ENCODE data around the gene METTL4. TPM values are rescaled to one million over a fixed set of nuclear protein-coding genes. Genes with fewer than 3 reads are reported as not detected.
"Not testable (repeated sequence)": the region's sequence is repeated elsewhere in the genome, so short reads cannot be mapped to it uniquely, and the experiment has no call there.

METTL4 gene
- total RNA-seq, 5 donors from 2014 or later (not counting 1 experiment from before 2014, with no cell fraction given): 15.1 to 27.7 (median 21.4) TPM

DNA sequence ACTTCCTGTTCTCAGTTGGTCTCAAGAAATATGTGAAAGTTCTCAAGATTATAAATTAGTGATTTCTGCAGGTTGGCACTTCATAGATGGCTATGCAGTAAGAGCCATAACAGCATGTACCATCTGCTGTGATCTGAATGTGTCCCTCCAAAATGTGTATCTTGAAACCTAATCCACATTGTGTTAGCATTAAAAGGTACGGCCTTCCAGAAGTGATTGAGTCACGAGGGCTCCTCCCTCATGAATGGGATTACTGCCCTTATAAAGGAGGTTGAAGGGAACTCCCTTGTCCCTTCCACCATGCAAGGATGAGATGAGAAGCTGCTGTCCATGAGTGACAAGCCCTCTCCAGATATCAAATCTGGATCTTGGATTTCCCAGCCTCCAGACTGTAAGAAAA, 45.0 kb downstream of the METTL4 start:
- H3K4me1 ChIP-seq (ENCODE audit: control insufficient read depth in 1 of 2, extremely low read depth in 1 of 2, insufficient read depth in 2 of 2, low read length in 2 of 2): no peaks in the 10 kb centered on the region
- DNase-seq: no peak
- Mint-ChIP-seq H3K9me3 (no peaks in the 10 kb centered on the region), H3K27ac (no peak overlapping the region), H3K27me3 (no peaks in the 10 kb centered on the region), H3K4me1 (peaks cover 0 to 7% (median 4%) of the 10 kb centered on the region in 3 donors), H3K4me3 (no peak overlapping the region), H3K36me3 (peaks cover 19% of the 10 kb centered on the region)
- CTCF ChIA-PET: interaction anchor here in 1 of 2 donors (1.0 kb wide), 1 partner anchor 603 kb away, joined by 3 read pairs; no protein-coding TSS in a partner anchor
- POLR2A ChIA-PET: interaction anchor here in 1 of 2 donors (0.6 kb wide), 1 partner anchor 12 kb away, joined by 4 read pairs; no protein-coding TSS in a partner anchor
- WGBS (ENCODE audit: insufficient coverage): no CpG with 5 or more reads among the region's 2 CpGs
- ATAC-seq (replicated peaks in 1 of 4): no peak
- no peak overlapping the region for H3K27ac ChIP-seq (ENCODE audit: low read length)
- H3K9me3 ChIP-seq: no peaks in the 10 kb centered on the region
- H3K36me3 ChIP-seq (ENCODE audit: control insufficient read depth in 2 of 2, extremely low read depth in 1 of 2, insufficient read depth in 1 of 2, low read length in 1 of 2): no peaks in the 10 kb centered on the region
- no peaks in the 10 kb centered on the region for H3K27me3 ChIP-seq (replicated peaks in 1 of 2; ENCODE audit: control insufficient read depth in 2 of 2, extremely low read depth in 1 of 2, insufficient read depth in 2 of 2, low read length in 1 of 2)
- no peak overlapping the region for H3K4me3 ChIP-seq (ENCODE audit: control insufficient read depth in 1 of 2, extremely low read depth in 1 of 2, low read length in 1 of 2)

DNA sequence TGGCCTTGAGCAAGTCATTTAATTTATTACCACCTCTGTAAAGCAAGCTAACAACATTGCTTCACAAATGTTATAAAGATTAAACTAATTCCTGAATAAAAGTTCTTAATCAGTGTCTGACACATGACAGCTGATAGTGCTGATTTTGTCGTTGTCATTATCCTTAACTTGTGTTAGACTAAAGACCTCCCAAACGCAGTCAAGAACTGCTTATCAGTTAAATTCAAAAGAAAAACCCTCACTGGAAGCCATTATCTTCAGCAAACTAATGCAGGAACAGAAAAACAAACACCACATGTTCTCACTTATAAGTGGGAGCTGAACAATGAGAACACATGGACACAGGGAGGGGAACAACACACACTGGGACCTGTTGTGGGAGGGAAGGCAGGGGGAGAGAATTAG, 46.5 kb downstream of the METTL4 start:
- H3K27me3 Mint-ChIP-seq; H3K4me3 Mint-ChIP-seq; H3K9me3 Mint-ChIP-seq; H3K4me1 ChIP-seq (ENCODE audit: control insufficient read depth in 1 of 2, extremely low read depth in 1 of 2, insufficient read depth in 2 of 2, low read length in 2 of 2); H3K27ac ChIP-seq (ENCODE audit: low read length); H3K4me1 Mint-ChIP-seq; H3K27ac Mint-ChIP-seq; H3K36me3 ChIP-seq (ENCODE audit: control insufficient read depth in 2 of 2, extremely low read depth in 1 of 2, insufficient read depth in 1 of 2, low read length in 1 of 2); H3K27me3 ChIP-seq (replicated peaks in 1 of 2; ENCODE audit: control insufficient read depth in 2 of 2, extremely low read depth in 1 of 2, insufficient read depth in 2 of 2, low read length in 1 of 2); DNase-seq; ATAC-seq (replicated peaks in 1 of 4); H3K9me3 ChIP-seq; H3K4me3 ChIP-seq (ENCODE audit: control insufficient read depth in 1 of 2, extremely low read depth in 1 of 2, low read length in 1 of 2): not testable (repeated sequence)
- WGBS (ENCODE audit: insufficient coverage): no CpG with 5 or more reads among the region's 2 CpGs
- H3K36me3 Mint-ChIP-seq: peaks cover 17% of the 10 kb centered on the region
- CTCF ChIA-PET: interaction anchor here in 1 of 2 donors (0.7 kb wide), 1 partner anchor 139 kb away, joined by 3 read pairs; no protein-coding TSS in a partner anchor
- POLR2A ChIA-PET: interaction anchor here in 1 of 2 donors (0.5 kb wide), 1 partner anchor 757 kb away, joined by 4 read pairs; no protein-coding TSS in a partner anchor

DNA sequence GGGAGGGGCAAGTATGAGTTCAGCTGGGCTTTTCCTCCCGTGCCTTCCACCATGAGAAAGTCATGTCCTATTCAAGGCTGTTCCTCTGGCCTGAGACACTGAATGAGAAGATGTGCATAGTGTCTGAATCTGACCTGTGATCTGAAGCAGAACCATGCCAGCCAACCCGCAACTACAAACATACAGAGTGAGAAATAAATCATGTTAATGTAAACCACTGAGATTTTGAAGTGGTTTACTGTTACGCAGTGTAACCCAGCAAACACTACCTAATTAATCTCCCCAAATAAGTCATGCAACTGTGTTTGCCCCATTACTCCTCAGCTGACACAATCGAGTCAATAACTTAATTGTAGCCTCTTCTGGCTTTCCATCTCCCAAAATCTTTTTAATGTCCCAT, 49.2 kb downstream of the METTL4 start:
- ChIA-PET CTCF (no interaction called here), POLR2A (no interaction called here)
- H3K4me3 Mint-ChIP-seq: no peak overlapping the region
- Histone ChIP-seq H3K27ac (ENCODE audit: low read length) (no peak overlapping the region), H3K9me3 (no peaks in the 10 kb centered on the region), H3K27me3 (replicated peaks in 1 of 2; ENCODE audit: control insufficient read depth in 2 of 2, extremely low read depth in 1 of 2, insufficient read depth in 2 of 2, low read length in 1 of 2) (no peaks in the 10 kb centered on the region), H3K4me1 (ENCODE audit: control insufficient read depth in 1 of 2, extremely low read depth in 1 of 2, insufficient read depth in 2 of 2, low read length in 2 of 2) (no peaks in the 10 kb centered on the region), H3K4me3 (ENCODE audit: control insufficient read depth in 1 of 2, extremely low read depth in 1 of 2, low read length in 1 of 2) (no peak overlapping the region), H3K36me3 (ENCODE audit: control insufficient read depth in 2 of 2, extremely low read depth in 1 of 2, insufficient read depth in 1 of 2, low read length in 1 of 2) (no peaks in the 10 kb centered on the region)
- H3K27ac Mint-ChIP-seq: no peak overlapping the region
- H3K27me3 Mint-ChIP-seq: no peaks in the 10 kb centered on the region
- DNase-seq (no peak), ATAC-seq (replicated peaks in 1 of 4) (no peak)
- no peaks in the 10 kb centered on the region for H3K9me3 Mint-ChIP-seq
- peaks cover 4 to 7% (median 6%) of the 10 kb centered on the region in 3 donors for H3K4me1 Mint-ChIP-seq
- 54% methylated on average over 1 of the region's 4 CpGs for WGBS (ENCODE audit: insufficient coverage)
- peaks cover 15% of the 10 kb centered on the region for H3K36me3 Mint-ChIP-seq

DNA sequence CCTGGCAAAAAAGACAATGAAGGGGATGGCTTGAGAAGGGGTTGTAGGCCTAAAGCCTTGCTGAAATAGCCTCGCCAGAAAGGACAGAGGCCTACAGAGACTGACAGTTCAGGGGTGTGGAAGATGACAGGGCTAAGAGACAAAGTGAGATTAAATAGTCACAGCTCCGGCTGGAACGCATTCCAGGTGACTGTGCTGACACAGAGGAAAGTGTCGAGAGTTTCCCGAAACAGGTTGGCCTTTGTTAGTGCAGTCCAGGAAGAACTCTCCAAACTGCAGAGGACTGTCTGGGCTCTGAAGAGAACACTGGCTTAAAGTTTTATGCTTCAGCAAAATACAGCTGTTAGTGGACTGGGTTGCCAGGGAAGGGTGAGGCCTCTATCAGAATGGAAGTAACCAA, 52.8 kb downstream of the METTL4 start:
- peaks cover 15% of the 10 kb centered on the region for H3K36me3 Mint-ChIP-seq
- 97% methylated on average over 5 of the region's 5 CpGs for WGBS (ENCODE audit: insufficient coverage)
- H3K4me1 Mint-ChIP-seq: peaks cover 22 to 27% (median 24%) of the 10 kb centered on the region in 3 donors
- H3K4me1 ChIP-seq (ENCODE audit: control insufficient read depth in 1 of 2, extremely low read depth in 1 of 2, insufficient read depth in 2 of 2, low read length in 2 of 2): peaks cover 5 to 10% of the 10 kb centered on the region in 2 experiments
- DNase-seq (no peak), ATAC-seq (replicated peaks in 1 of 4) (no peak)
- H3K27ac ChIP-seq (ENCODE audit: low read length): no peak overlapping the region
- no peaks in the 10 kb centered on the region for H3K9me3 ChIP-seq
- no peaks in the 10 kb centered on the region for H3K27me3 Mint-ChIP-seq
- H3K4me3 Mint-ChIP-seq: no peak overlapping the region
- H3K9me3 Mint-ChIP-seq: peaks cover 0 to 8% (median 0%) of the 10 kb centered on the region in 3 donors
- ChIA-PET POLR2A (no interaction called here), CTCF (no interaction called here)
- no peaks in the 10 kb centered on the region for H3K36me3 ChIP-seq (ENCODE audit: control insufficient read depth in 2 of 2, extremely low read depth in 1 of 2, insufficient read depth in 1 of 2, low read length in 1 of 2)
- H3K4me3 ChIP-seq (ENCODE audit: control insufficient read depth in 1 of 2, extremely low read depth in 1 of 2, low read length in 1 of 2): no peak overlapping the region
- H3K27ac Mint-ChIP-seq: no peak overlapping the region
- no peaks in the 10 kb centered on the region for H3K27me3 ChIP-seq (replicated peaks in 1 of 2; ENCODE audit: control insufficient read depth in 2 of 2, extremely low read depth in 1 of 2, insufficient read depth in 2 of 2, low read length in 1 of 2)

DNA sequence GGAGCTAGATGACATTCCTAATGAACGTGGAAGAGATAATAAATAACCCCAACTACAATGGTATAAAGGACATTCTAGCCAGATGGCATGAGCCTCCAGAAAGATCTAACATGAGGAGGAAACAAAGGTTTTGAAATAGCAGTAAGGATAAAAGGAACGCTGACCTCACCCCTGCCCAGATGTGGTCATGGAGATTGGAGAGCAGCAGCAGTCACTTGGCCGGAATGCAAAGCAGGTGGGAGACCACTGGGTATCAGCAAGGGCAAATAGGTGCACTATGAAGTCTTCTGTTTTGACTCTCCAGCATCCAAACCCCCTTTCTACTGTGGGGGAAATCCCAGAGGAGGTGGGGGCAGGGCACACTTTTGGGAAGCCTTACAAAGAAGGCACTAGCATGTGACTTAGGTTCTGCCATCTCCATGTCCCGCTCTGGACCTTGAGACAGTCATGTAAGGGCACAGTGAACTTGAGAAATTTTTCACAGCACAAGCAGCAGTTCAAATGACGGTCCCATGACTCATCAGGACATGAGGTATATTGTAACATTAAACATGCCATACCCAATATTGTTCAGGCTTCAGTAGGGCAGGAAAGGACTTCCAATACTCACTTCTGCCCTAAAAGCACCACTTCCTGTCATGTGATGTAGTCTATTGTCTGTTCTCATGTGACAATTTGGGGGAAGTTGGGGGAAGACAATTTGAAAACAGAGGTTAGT, 55.2 kb downstream of the METTL4 start:
- Histone ChIP-seq H3K4me1 (ENCODE audit: control insufficient read depth in 1 of 2, extremely low read depth in 1 of 2, insufficient read depth in 2 of 2, low read length in 2 of 2) (peaks cover 5 to 10% of the 10 kb centered on the region in 2 experiments), H3K27ac (ENCODE audit: low read length) (no peak overlapping the region), H3K36me3 (ENCODE audit: control insufficient read depth in 2 of 2, extremely low read depth in 1 of 2, insufficient read depth in 1 of 2, low read length in 1 of 2) (no peaks in the 10 kb centered on the region), H3K4me3 (ENCODE audit: control insufficient read depth in 1 of 2, extremely low read depth in 1 of 2, low read length in 1 of 2) (no peak overlapping the region), H3K27me3 (replicated peaks in 1 of 2; ENCODE audit: control insufficient read depth in 2 of 2, extremely low read depth in 1 of 2, insufficient read depth in 2 of 2, low read length in 1 of 2) (no peaks in the 10 kb centered on the region), H3K9me3 (no peaks in the 10 kb centered on the region)
- 92% methylated on average over 1 of the region's 5 CpGs for WGBS (ENCODE audit: insufficient coverage)
- Mint-ChIP-seq H3K4me3 (peak overlapping the region in 1 of 3 donors; percentile 1), H3K36me3 (peaks cover 6% of the 10 kb centered on the region), H3K9me3 (peaks cover 0 to 8% (median 0%) of the 10 kb centered on the region in 3 donors), H3K4me1 (peaks cover 20 to 22% (median 20%) of the 10 kb centered on the region in 3 donors), H3K27me3 (no peaks in the 10 kb centered on the region), H3K27ac (peak overlapping the region in 1 of 2 donors; percentile 58)
- DNase-seq (peak in 3 of 35 experiments; percentile 3 to 23 (median 8)), ATAC-seq (replicated peaks in 1 of 4) (peak; percentile 64 to 94 (median 74))
- ChIA-PET CTCF (no interaction called here), POLR2A (no interaction called here)

DNA sequence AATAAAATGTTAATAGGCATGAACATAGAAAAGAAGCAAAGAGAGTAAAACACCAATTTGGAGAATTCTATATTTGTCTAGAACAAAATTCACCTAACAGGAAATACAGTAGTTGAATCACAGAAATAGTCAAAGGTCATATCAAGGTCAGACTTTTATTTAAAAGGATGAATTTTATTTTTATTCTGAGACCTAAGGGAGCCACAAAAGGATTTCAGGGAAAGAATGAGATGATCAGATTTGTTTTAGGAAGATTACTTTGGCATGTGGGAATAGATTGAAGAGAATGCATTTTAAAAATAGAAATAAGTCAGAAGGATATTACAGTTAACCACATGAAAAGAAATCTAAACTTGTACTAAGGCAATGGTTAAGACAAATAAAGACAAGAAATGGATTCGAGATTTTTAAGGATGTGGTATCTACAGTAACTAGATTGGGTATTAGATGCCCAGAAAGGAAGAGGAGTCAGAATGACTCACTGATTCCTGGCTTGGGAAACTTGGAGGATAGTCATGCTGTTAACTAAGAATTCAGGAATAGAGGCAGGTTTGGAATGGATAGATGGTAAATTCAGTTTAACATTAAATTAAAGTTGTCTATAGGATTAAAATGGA, 56.0 kb downstream of the METTL4 start:
- WGBS (ENCODE audit: insufficient coverage): 0% methylated on average over 1 of the region's 1 CpG
- Histone ChIP-seq H3K4me1 (ENCODE audit: control insufficient read depth in 1 of 2, extremely low read depth in 1 of 2, insufficient read depth in 2 of 2, low read length in 2 of 2) (peaks cover 5 to 10% of the 10 kb centered on the region in 2 experiments), H3K9me3 (no peaks in the 10 kb centered on the region), H3K4me3 (ENCODE audit: control insufficient read depth in 1 of 2, extremely low read depth in 1 of 2, low read length in 1 of 2) (no peak overlapping the region), H3K36me3 (ENCODE audit: control insufficient read depth in 2 of 2, extremely low read depth in 1 of 2, insufficient read depth in 1 of 2, low read length in 1 of 2) (no peaks in the 10 kb centered on the region), H3K27me3 (replicated peaks in 1 of 2; ENCODE audit: control insufficient read depth in 2 of 2, extremely low read depth in 1 of 2, insufficient read depth in 2 of 2, low read length in 1 of 2) (no peaks in the 10 kb centered on the region), H3K27ac (ENCODE audit: low read length) (no peak overlapping the region)
- DNase-seq (no peak), ATAC-seq (replicated peaks in 1 of 4) (no peak)
- Mint-ChIP-seq H3K36me3 (peaks cover 3% of the 10 kb centered on the region), H3K27ac (peak overlapping the region in 1 of 2 donors; percentile 48), H3K27me3 (no peaks in the 10 kb centered on the region), H3K9me3 (peaks cover 0 to 8% (median 0%) of the 10 kb centered on the region in 3 donors), H3K4me3 (peak overlapping the region in 1 of 3 donors; percentile 1), H3K4me1 (peaks cover 20 to 22% (median 20%) of the 10 kb centered on the region in 3 donors)
- POLR2A ChIA-PET: no interaction called here
- CTCF ChIA-PET: no interaction called here

Measured in T-cell (primary cell).